ENCODE measurements around the gene ADAMTSL3.

Gene ADAMTSL3

GRCh38 chr15:83858820-83859505, 205.0 kb downstream of the ADAMTSL3 start:
- Histone ChIP-seq H3K27ac (ENCODE audit: low read length) (no peak overlapping the region), H3K4me1 (ENCODE audit: control insufficient read depth, low read depth, low read length) (no peaks in the 10 kb centered on the region), H3K9ac (ENCODE audit: low read length) (no peak overlapping the region), H3K27me3 (ENCODE audit: control insufficient read depth, insufficient read depth, low read length) (no peaks in the 10 kb centered on the region), H3K36me3 (ENCODE audit: control insufficient read depth, low read depth, low read length) (no peaks in the 10 kb centered on the region), H3K4me3 (ENCODE audit: low read length) (no peak overlapping the region), H3K9me3 (ENCODE audit: control insufficient read depth, low read depth, low read length) (no peaks in the 10 kb centered on the region)

- no peaks in the 10 kb centered on the region for H3K9me3 ChIP-seq (ENCODE audit: control insufficient read depth, low read depth, low read length)
- no peaks in the 10 kb centered on the region for H3K4me1 ChIP-seq (ENCODE audit: control insufficient read depth, low read depth, low read length)
- no peaks in the 10 kb centered on the region for H3K27me3 ChIP-seq (ENCODE audit: control insufficient read depth, insufficient read depth, low read length)
- H3K27ac ChIP-seq (ENCODE audit: low read length) = no peak overlapping the region
- H3K36me3 ChIP-seq (ENCODE audit: control insufficient read depth, low read depth, low read length) = no peaks in the 10 kb centered on the region
- H3K9ac ChIP-seq (ENCODE audit: low read length) = no peak overlapping the region
- no peak overlapping the region for H3K4me3 ChIP-seq (ENCODE audit: low read length)
Observed at GRCh38 chr15:83866692-83867091, 212.8 kb downstream of the ADAMTSL3 start.

GRCh38 chr15:83869341-83869740, 215.4 kb downstream of the ADAMTSL3 start:
- no peaks in the 10 kb centered on the region for H3K9me3 ChIP-seq (ENCODE audit: control insufficient read depth, low read depth, low read length)
- H3K4me1 ChIP-seq (ENCODE audit: control insufficient read depth, low read depth, low read length) = no peaks in the 10 kb centered on the region
- H3K4me3 ChIP-seq (ENCODE audit: low read length) = no peak overlapping the region
- H3K27me3 ChIP-seq (ENCODE audit: control insufficient read depth, insufficient read depth, low read length) = no peaks in the 10 kb centered on the region
- H3K9ac ChIP-seq (ENCODE audit: low read length) = no peak overlapping the region
- no peak overlapping the region for H3K27ac ChIP-seq (ENCODE audit: low read length)
- H3K36me3 ChIP-seq (ENCODE audit: control insufficient read depth, low read depth, low read length) = no peaks in the 10 kb centered on the region

GRCh38 chr15:83871808-83872559, 218.1 kb downstream of the ADAMTSL3 start:
- Histone ChIP-seq H3K4me1 (ENCODE audit: control insufficient read depth, low read depth, low read length) (no peaks in the 10 kb centered on the region), H3K36me3 (ENCODE audit: control insufficient read depth, low read depth, low read length) (no peaks in the 10 kb centered on the region), H3K4me3 (ENCODE audit: low read length) (no peak overlapping the region), H3K9me3 (ENCODE audit: control insufficient read depth, low read depth, low read length) (no peaks in the 10 kb centered on the region), H3K27me3 (ENCODE audit: control insufficient read depth, insufficient read depth, low read length) (no peaks in the 10 kb centered on the region), H3K27ac (ENCODE audit: low read length) (no peak overlapping the region), H3K9ac (ENCODE audit: low read length) (no peak overlapping the region)

- Histone ChIP-seq H3K9ac (ENCODE audit: low read length) (no peak overlapping the region), H3K27me3 (ENCODE audit: control insufficient read depth, insufficient read depth, low read length) (no peaks in the 10 kb centered on the region), H3K4me1 (ENCODE audit: control insufficient read depth, low read depth, low read length) (no peaks in the 10 kb centered on the region), H3K4me3 (ENCODE audit: low read length) (no peak overlapping the region), H3K9me3 (ENCODE audit: control insufficient read depth, low read depth, low read length) (no peaks in the 10 kb centered on the region), H3K36me3 (ENCODE audit: control insufficient read depth, low read depth, low read length) (no peaks in the 10 kb centered on the region), H3K27ac (ENCODE audit: low read length) (no peak overlapping the region)
Observed at GRCh38 chr15:83873966-83874365, 220.0 kb downstream of the ADAMTSL3 start.

- Histone ChIP-seq H3K27ac (ENCODE audit: low read length) (no peak overlapping the region), H3K27me3 (ENCODE audit: control insufficient read depth, insufficient read depth, low read length) (no peaks in the 10 kb centered on the region), H3K36me3 (ENCODE audit: control insufficient read depth, low read depth, low read length) (no peaks in the 10 kb centered on the region), H3K9me3 (ENCODE audit: control insufficient read depth, low read depth, low read length) (no peaks in the 10 kb centered on the region), H3K4me3 (ENCODE audit: low read length) (no peak overlapping the region), H3K4me1 (ENCODE audit: control insufficient read depth, low read depth, low read length) (no peaks in the 10 kb centered on the region), H3K9ac (ENCODE audit: low read length) (no peak overlapping the region)
Observed at GRCh38 chr15:83880529-83880928, 226.6 kb downstream of the ADAMTSL3 start.

- no peaks in the 10 kb centered on the region for H3K36me3 ChIP-seq (ENCODE audit: control insufficient read depth, low read depth, low read length)
- H3K4me1 ChIP-seq (ENCODE audit: control insufficient read depth, low read depth, low read length) = no peaks in the 10 kb centered on the region
- no peaks in the 10 kb centered on the region for H3K27me3 ChIP-seq (ENCODE audit: control insufficient read depth, insufficient read depth, low read length)
- H3K9me3 ChIP-seq (ENCODE audit: control insufficient read depth, low read depth, low read length) = no peaks in the 10 kb centered on the region
- no peak overlapping the region for H3K9ac ChIP-seq (ENCODE audit: low read length)
- H3K27ac ChIP-seq (ENCODE audit: low read length) = no peak overlapping the region
- H3K4me3 ChIP-seq (ENCODE audit: low read length) = no peak overlapping the region
Observed at GRCh38 chr15:83881156-83881555, 227.2 kb downstream of the ADAMTSL3 start.

- Histone ChIP-seq H3K9me3 (ENCODE audit: control insufficient read depth, low read depth, low read length) (no peaks in the 10 kb centered on the region), H3K27ac (ENCODE audit: low read length) (no peak overlapping the region), H3K4me3 (ENCODE audit: low read length) (no peak overlapping the region), H3K36me3 (ENCODE audit: control insufficient read depth, low read depth, low read length) (no peaks in the 10 kb centered on the region), H3K9ac (ENCODE audit: low read length) (no peak overlapping the region), H3K4me1 (ENCODE audit: control insufficient read depth, low read depth, low read length) (no peaks in the 10 kb centered on the region), H3K27me3 (ENCODE audit: control insufficient read depth, insufficient read depth, low read length) (no peaks in the 10 kb centered on the region)
Observed at GRCh38 chr15:83886321-83886720, 232.4 kb downstream of the ADAMTSL3 start.

- H3K27ac ChIP-seq (ENCODE audit: low read length) = no peak overlapping the region
- H3K36me3 ChIP-seq (ENCODE audit: control insufficient read depth, low read depth, low read length) = no peaks in the 10 kb centered on the region
- H3K4me1 ChIP-seq (ENCODE audit: control insufficient read depth, low read depth, low read length) = no peaks in the 10 kb centered on the region
- no peaks in the 10 kb centered on the region for H3K27me3 ChIP-seq (ENCODE audit: control insufficient read depth, insufficient read depth, low read length)
- no peak overlapping the region for H3K4me3 ChIP-seq (ENCODE audit: low read length)
- no peaks in the 10 kb centered on the region for H3K9me3 ChIP-seq (ENCODE audit: control insufficient read depth, low read depth, low read length)
- H3K9ac ChIP-seq (ENCODE audit: low read length) = no peak overlapping the region
Observed at GRCh38 chr15:83887404-83887803, 233.5 kb downstream of the ADAMTSL3 start.

- no peak overlapping the region for H3K27ac ChIP-seq (ENCODE audit: low read length)
Observed at GRCh38 chr15:83887961-83888360, 234.0 kb downstream of the ADAMTSL3 start.

GRCh38 chr15:83889995-83890394, 236.1 kb downstream of the ADAMTSL3 start:
- Histone ChIP-seq H3K27me3 (ENCODE audit: control insufficient read depth, insufficient read depth, low read length) (no peaks in the 10 kb centered on the region), H3K4me3 (ENCODE audit: low read length) (no peak overlapping the region), H3K9me3 (ENCODE audit: control insufficient read depth, low read depth, low read length) (no peaks in the 10 kb centered on the region), H3K36me3 (ENCODE audit: control insufficient read depth, low read depth, low read length) (no peaks in the 10 kb centered on the region), H3K9ac (ENCODE audit: low read length) (no peak overlapping the region), H3K27ac (ENCODE audit: low read length) (no peak overlapping the region), H3K4me1 (ENCODE audit: control insufficient read depth, low read depth, low read length) (no peaks in the 10 kb centered on the region)

More at GRCh38 chr15:83887961-83888360, 234.0 kb downstream of the ADAMTSL3 start:
- Histone ChIP-seq H3K27me3 (ENCODE audit: control insufficient read depth, insufficient read depth, low read length) (no peaks in the 10 kb centered on the region), H3K4me1 (ENCODE audit: control insufficient read depth, low read depth, low read length) (no peaks in the 10 kb centered on the region), H3K9me3 (ENCODE audit: control insufficient read depth, low read depth, low read length) (no peaks in the 10 kb centered on the region), H3K9ac (ENCODE audit: low read length) (no peak overlapping the region), H3K36me3 (ENCODE audit: control insufficient read depth, low read depth, low read length) (no peaks in the 10 kb centered on the region), H3K4me3 (ENCODE audit: low read length) (no peak overlapping the region)

GRCh38 chr15:83890587-83890986, 236.7 kb downstream of the ADAMTSL3 start:
- Histone ChIP-seq H3K9me3 (ENCODE audit: control insufficient read depth, low read depth, low read length) (no peaks in the 10 kb centered on the region), H3K4me3 (ENCODE audit: low read length) (no peak overlapping the region), H3K36me3 (ENCODE audit: control insufficient read depth, low read depth, low read length) (no peaks in the 10 kb centered on the region), H3K4me1 (ENCODE audit: control insufficient read depth, low read depth, low read length) (no peaks in the 10 kb centered on the region), H3K27ac (ENCODE audit: low read length) (no peak overlapping the region), H3K9ac (ENCODE audit: low read length) (no peak overlapping the region), H3K27me3 (ENCODE audit: control insufficient read depth, insufficient read depth, low read length) (no peaks in the 10 kb centered on the region)
